DOHH2 (cell line): Measurements from ENCODE around the gene COX14.

Source experiments
- CTCF ChIP-seq: fragments of 200-600 bp; sonication (generic); IDR thresholded peaks from one replicate; pipeline ENCODE4 v1.5.1; 2014; ENCODE audit warnings: antibody characterized with exemption, mild to moderate bottlenecking, low read depth, low read length; ENCODE audit not compliant: poor library complexity, severe bottlenecking
- EZH2phosphoT487 ChIP-seq: fragments of 200-600 bp; sonication (generic); IDR thresholded peaks from 2 replicates; pipeline ENCODE4 v1.6.1; 2017; ENCODE audit warnings: borderline replicate concordance, mild to moderate bottlenecking, antibody characterized with exemption, low read length, moderate library complexity, mixed read lengths

- no peak for TF ChIP-seq CTCF
- TF ChIP-seq EZH2phosphoT487, result no peak
Observed at GRCh38 chr12:50121641-50122040, 9.6 kb downstream of the COX14 start.
